HepG2 (cell line): ENCODE results near the gene KMT5C. TPM values are rescaled to one million over a fixed set of nuclear protein-coding genes. Genes with fewer than 3 reads are reported as not detected.

Experiments used
- ATF5 ChIP-seq: sonication (generic); formaldehyde crosslinking; IDR thresholded peaks from 2 replicates; pipeline ENCODE4 v1.4.0; 2020; ENCODE audit warnings: mild to moderate bottlenecking, low read depth, missing genetic modification reagents
- CEBPZ ChIP-seq: IDR thresholded peaks from 2 replicates; pipeline ENCODE4 v1.6.1; 2012; ENCODE audit warnings: low read length, improper control_type of control experiment
- E2F1 ChIP-seq: sonication (generic); formaldehyde crosslinking; IDR thresholded peaks from 2 replicates; pipeline ENCODE4 v1.5.0; 2020; ENCODE audit warnings: missing genetic modification reagents
- ELF3 ChIP-seq: IDR thresholded peaks from 2 replicates; pipeline ENCODE4 v1.6.1; 2016; ENCODE audit warnings: missing genetic modification reagents, missing compliant biosample characterization
- HOXA5 ChIP-seq: sonication (generic); formaldehyde crosslinking; IDR thresholded peaks from 2 replicates; pipeline ENCODE4 v1.4.0; 2020; ENCODE audit warnings: missing genetic modification reagents
- POGZ ChIP-seq: sonication (generic); formaldehyde crosslinking; IDR thresholded peaks from 2 replicates; pipeline ENCODE4 v1.4.0; 2020; ENCODE audit warnings: mild to moderate bottlenecking, missing genetic modification reagents
- POLR2G ChIP-seq: fragments of 200-400 bp; formaldehyde crosslinking; IDR thresholded peaks from 2 replicates; pipeline ENCODE4 v1.6.1; 2018; ENCODE audit warnings: mild to moderate bottlenecking, low read depth, low read length, moderate library complexity
- PTBP1 ChIP-seq: fragments of 200-400 bp; formaldehyde crosslinking; IDR thresholded peaks from 2 replicates; pipeline ENCODE4 v1.6.1; 2018; ENCODE audit warnings: low read length, low read depth; ENCODE audit not compliant: poor library complexity, severe bottlenecking
- RNF2 ChIP-seq: fragments of 450-650 bp; conservative IDR thresholded peaks from 2 replicates; pipeline ENCODE4 v1.6.1; 2016; ENCODE audit warnings: low read depth
- SMAD1 ChIP-seq: sonication (generic); formaldehyde crosslinking; IDR thresholded peaks from 2 replicates; pipeline ENCODE4 v1.4.0; 2020; ENCODE audit warnings: missing genetic modification reagents, low read depth, mild to moderate bottlenecking, borderline replicate concordance
- U2AF1 ChIP-seq: fragments of 200-400 bp; formaldehyde crosslinking; optimal IDR thresholded peaks from 2 replicates; pipeline ENCODE3; 2017; ENCODE audit warnings: mild to moderate bottlenecking, low read depth, low read length
- ZBTB7B ChIP-seq: sonication (generic); formaldehyde crosslinking; IDR thresholded peaks from 2 replicates; pipeline ENCODE4 v1.4.0; 2020; ENCODE audit warnings: missing genetic modification reagents
- ZNF12 ChIP-seq: sonication (generic); formaldehyde crosslinking; IDR thresholded peaks from 2 replicates; pipeline ENCODE4 v1.5.0; 2020; ENCODE audit warnings: missing genetic modification reagents
- ZNF224 ChIP-seq: sonication (generic); formaldehyde crosslinking; IDR thresholded peaks from 2 replicates; pipeline ENCODE4 v1.5.0; 2020; ENCODE audit warnings: mild to moderate bottlenecking, missing genetic modification reagents
- ZNF281 ChIP-seq: sonication (generic); formaldehyde crosslinking; IDR thresholded peaks from 2 replicates; pipeline ENCODE4 v1.4.0; 2020; ENCODE audit warnings: missing genetic modification reagents, borderline replicate concordance
- ZNF446 ChIP-seq: sonication (generic); formaldehyde crosslinking; IDR thresholded peaks from 2 replicates; pipeline ENCODE4 v1.5.0; 2020; ENCODE audit warnings: mild to moderate bottlenecking, missing genetic modification reagents
- ZNF484 ChIP-seq: sonication (generic); formaldehyde crosslinking; IDR thresholded peaks from 2 replicates; pipeline ENCODE4 v1.5.1; 2020; ENCODE audit warnings: mild to moderate bottlenecking, low read depth, missing genetic modification reagents, borderline replicate concordance
- ZNF530 ChIP-seq: sonication (generic); formaldehyde crosslinking; IDR thresholded peaks from 2 replicates; pipeline ENCODE4 v1.5.0; 2020; ENCODE audit warnings: low read depth, mild to moderate bottlenecking, missing genetic modification reagents
- ZNF567 ChIP-seq: sonication (generic); formaldehyde crosslinking; IDR thresholded peaks from 2 replicates; pipeline ENCODE4 v1.8.1; 2023; ENCODE audit warnings: mild to moderate bottlenecking, missing genetic modification reagents, borderline replicate concordance
- ZNF850 ChIP-seq: sonication (generic); formaldehyde crosslinking; conservative IDR thresholded peaks from 2 replicates; pipeline ENCODE4 v1.9.0; 2021; ENCODE audit warnings: mild to moderate bottlenecking, missing genetic modification reagents
- polyA plus RNA-seq, 8 experiments: library from polyadenylated mRNA; depleted of rRNA in 3 of 8; stranded (reverse) in 7 of 8; unstranded in 1 of 8; fragments of >200 nt; fragmentation: Illumina TruSeq in 4 of 8; extraction: Trizol in 4 of 8; gene quantifications; 2 replicates each; pipeline versions ENCODE4 v1.2.1 to v1.2.3, GENCODE V29; 2011 to 2016; ENCODE audit warnings: low read depth in 4 of 8, missing spikeins in 1 of 8, mixed read lengths in 1 of 8; ENCODE audit not compliant: insufficient read depth in 1 of 8
- total RNA-seq, 5 experiments: library from RNA; depleted of rRNA; stranded (reverse); fragments of >200 nt; fragmentation: Illumina TruSeq; extraction: Trizol; gene quantifications; 2 replicates each; pipeline ENCODE4 v1.2.3, GENCODE V29; 2016; ENCODE audit warnings: low read depth in 1 of 5
- TF ChIP-seq, protein P1 (sequence below): sonication (generic); formaldehyde crosslinking; IDR thresholded peaks from 2 replicates; pipeline ENCODE4 v1.5.1; 2020; ENCODE audit warnings: missing genetic modification reagents, mild to moderate bottlenecking, borderline replicate concordance

The KMT5C gene
- total and polyA plus RNA-seq, 2 of the 13 experiments (the other 11 are each of a cell fraction or from before 2014, with no cell fraction given): 5.5 to 9.0 TPM

- TF ChIP-seq CEBPZ (no peak), POGZ (CRISPR knock-in tag) (no peak), ZNF850 (CRISPR knock-in tag) (no peak), ZNF530 (CRISPR knock-in tag) (no peak), ZNF224 (CRISPR knock-in tag) (no peak), ZNF12 (CRISPR knock-in tag) (no peak), U2AF1 (no peak), ZNF484 (CRISPR knock-in tag) (0 out of 2 replicates have a peak, but pooled peaks have one; percentile 35), SMAD1 (CRISPR knock-in tag) (no peak), E2F1 (CRISPR knock-in tag) (no peak), RNF2 (no peak), ZNF446 (no peak), ZNF281 (CRISPR knock-in tag) (no peak), PTBP1 (no peak), ATF5 (0 out of 2 replicates have a peak, but pooled peaks have one; percentile 16), POLR2G (no peak), ELF3 (CRISPR knock-in tag) (no peak), ZNF567 (no peak), HOXA5 (CRISPR knock-in tag) (0 out of 2 replicates have a peak, but pooled peaks have one; percentile 10), ZBTB7B (no peak)
- TF ChIP-seq, protein P1, sequence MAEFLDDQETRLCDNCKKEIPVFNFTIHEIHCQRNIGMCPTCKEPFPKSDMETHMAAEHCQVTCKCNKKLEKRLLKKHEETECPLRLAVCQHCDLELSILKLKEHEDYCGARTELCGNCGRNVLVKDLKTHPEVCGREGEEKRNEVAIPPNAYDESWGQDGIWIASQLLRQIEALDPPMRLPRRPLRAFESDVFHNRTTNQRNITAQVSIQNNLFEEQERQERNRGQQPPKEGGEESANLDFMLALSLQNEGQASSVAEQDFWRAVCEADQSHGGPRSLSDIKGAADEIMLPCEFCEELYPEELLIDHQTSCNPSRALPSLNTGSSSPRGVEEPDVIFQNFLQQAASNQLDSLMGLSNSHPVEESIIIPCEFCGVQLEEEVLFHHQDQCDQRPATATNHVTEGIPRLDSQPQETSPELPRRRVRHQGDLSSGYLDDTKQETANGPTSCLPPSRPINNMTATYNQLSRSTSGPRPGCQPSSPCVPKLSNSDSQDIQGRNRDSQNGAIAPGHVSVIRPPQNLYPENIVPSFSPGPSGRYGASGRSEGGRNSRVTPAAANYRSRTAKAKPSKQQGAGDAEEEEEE (CRISPR knock-in tag): no peak
Observed at GRCh38 chr19:55386493-55386971, 46.9 kb downstream of the KMT5C start (continued).
